H1 (cell line): ENCODE measurements around the gene BCL2A1. TPM values are rescaled to one million over a fixed set of nuclear protein-coding genes. Genes with fewer than 3 reads are reported as not detected.
A peak's percentile ranks its signal among the peaks of the same experiment; 100 is the strongest.

Experiments used
- BACH1 ChIP-seq: IDR thresholded peaks from 2 replicates; pipeline ENCODE4 v1.6.1; 2012; ENCODE audit warnings: low read length, improper control_type of control experiment
- BRCA1 ChIP-seq: IDR thresholded peaks from 2 replicates; pipeline ENCODE4 v1.6.1; 2012; ENCODE audit warnings: low read depth, low read length, improper control_type of control experiment
- CBX8 ChIP-seq: fragments of 300-800, 300-1000 bp; sonication (generic); IDR thresholded peaks from 2 replicates; pipeline ENCODE4 v1.7.1; 2016; ENCODE audit warnings: low read depth, low read length, borderline replicate concordance
- CHD2 ChIP-seq: IDR thresholded peaks from 2 replicates; pipeline ENCODE4 v1.6.1; 2012; ENCODE audit warnings: low read length, improper control_type of control experiment
- EGR1 ChIP-seq: IDR thresholded peaks from 2 replicates; pipeline ENCODE4 v1.6.1; 2011; ENCODE audit warnings: low read depth, low read length, borderline replicate concordance
- EZH2 ChIP-seq: fragments of 200-600 bp; sonication (generic); IDR thresholded peaks from 2 replicates; pipeline ENCODE4 v1.7.1; 2012; ENCODE audit warnings: low read depth, mild to moderate bottlenecking, moderate library complexity, low read length, inconsistent platforms; ENCODE audit not compliant: severe bottlenecking
- FOSL1 ChIP-seq: IDR thresholded peaks from 2 replicates; pipeline ENCODE4 v1.6.1; 2011; ENCODE audit warnings: mild to moderate bottlenecking, low read depth, low read length, moderate library complexity; ENCODE audit not compliant: insufficient read depth
- HDAC6 ChIP-seq: IDR thresholded peaks from one replicate; pipeline ENCODE4 v1.7.1; 2012; ENCODE audit warnings: low read depth, mild to moderate bottlenecking, inconsistent platforms, low read length, moderate library complexity
- JUN ChIP-seq: IDR thresholded peaks from 2 replicates; pipeline ENCODE4 v1.6.1; 2011; ENCODE audit warnings: low read depth, mild to moderate bottlenecking, improper control_type of control experiment, low read length
- JUND ChIP-seq: IDR thresholded peaks from 2 replicates; pipeline ENCODE4 v1.6.1; 2011; ENCODE audit warnings: mild to moderate bottlenecking, improper control_type of control experiment, low read length
- KDM5A ChIP-seq: fragments of 200-600 bp; IDR thresholded peaks from 2 replicates; pipeline ENCODE4 v1.7.1; 2012; ENCODE audit warnings: mild to moderate bottlenecking, low read length, inconsistent platforms, mixed read lengths
- MAFK ChIP-seq: IDR thresholded peaks from 2 replicates; pipeline ENCODE4 v1.6.1; 2012; ENCODE audit warnings: low read depth, mild to moderate bottlenecking, improper control_type of control experiment, low read length
- NRF1 ChIP-seq: IDR thresholded peaks from 2 replicates; pipeline ENCODE4 v1.6.1; 2011; ENCODE audit warnings: mild to moderate bottlenecking, low read depth, low read length, improper control_type of control experiment
- POLR2AphosphoS5 ChIP-seq: IDR thresholded peaks from 2 replicates; pipeline ENCODE4 v1.6.1; 2011; ENCODE audit warnings: low read depth, low read length
- RAD21 ChIP-seq, 2 experiments: IDR thresholded peaks in 1 of 2; conservative IDR thresholded peaks in 1 of 2; 2 replicates each; pipeline ENCODE4 v1.6.1; 2011; ENCODE audit warnings: low read depth in 2 of 2, low read length in 2 of 2, improper control_type of control experiment in 1 of 2, inconsistent platforms in 1 of 2, mild to moderate bottlenecking in 1 of 2, moderate library complexity in 1 of 2
- RBBP5 ChIP-seq: IDR thresholded peaks from 2 replicates; pipeline ENCODE4 v1.7.1; 2012; ENCODE audit warnings: low read depth, mild to moderate bottlenecking, inconsistent platforms, low read length, moderate library complexity, borderline replicate concordance
- RFX5 ChIP-seq: IDR thresholded peaks from 2 replicates; pipeline ENCODE4 v1.6.1; 2011; ENCODE audit warnings: low read depth, low read length, improper control_type of control experiment, borderline replicate concordance
- RXRA ChIP-seq: IDR thresholded peaks from 2 replicates; pipeline ENCODE4 v1.6.1; 2011; ENCODE audit warnings: low read depth, mild to moderate bottlenecking, low read length, moderate library complexity; ENCODE audit not compliant: insufficient read depth
- SAP30 ChIP-seq: fragments of 300-600 bp; sonication (generic); IDR thresholded peaks from 2 replicates; pipeline ENCODE4 v1.7.1; 2012; ENCODE audit warnings: low read length, moderate library complexity, mild to moderate bottlenecking, inconsistent platforms; ENCODE audit not compliant: insufficient read depth, insufficient replicate concordance
- SIX5 ChIP-seq: IDR thresholded peaks from 2 replicates; pipeline ENCODE4 v1.6.1; 2011; ENCODE audit warnings: mild to moderate bottlenecking, low read depth, low read length
- SRF ChIP-seq: IDR thresholded peaks from 2 replicates; pipeline ENCODE4 v1.6.1; 2011; ENCODE audit warnings: mild to moderate bottlenecking, low read depth, low read length, moderate library complexity
- TAF1 ChIP-seq: IDR thresholded peaks from 2 replicates; pipeline ENCODE4 v1.6.1; 2011; ENCODE audit warnings: mild to moderate bottlenecking, low read depth, low read length
- TBP ChIP-seq: IDR thresholded peaks from 2 replicates; pipeline ENCODE4 v1.6.1; 2011; ENCODE audit warnings: low read depth, low read length, improper control_type of control experiment
- TCF12 ChIP-seq: IDR thresholded peaks from 2 replicates; pipeline ENCODE4 v1.6.1; 2011; ENCODE audit warnings: low read depth, mild to moderate bottlenecking, low read length
- ZNF274 ChIP-seq: IDR thresholded peaks from 2 replicates; pipeline ENCODE4 v1.7.0; 2012; ENCODE audit warnings: low read length, borderline replicate concordance; ENCODE audit errors: extremely low read depth
- polyA plus RNA-seq, 7 experiments: library from polyadenylated mRNA; depleted of rRNA in 3 of 7; stranded (reverse) in 5 of 7; unstranded in 2 of 7; fragments of >200 nt in 5 of 7; fragments of 200-250 nt in 2 of 7; gene quantifications; 1 replicate in 5 of 7; 2 replicates in 1 of 7; 4 replicates in 1 of 7; pipeline versions ENCODE4 v1.2.1 to v1.2.3, GENCODE V29; 2011 to 2013; ENCODE audit warnings: missing spikeins in 2 of 7, mixed read lengths in 2 of 7
- total RNA-seq: library from RNA; stranded (reverse); fragmentation: NEBNext Ultra II Directional; extraction: Animal tissue kit (Norgen Biotek cat#: 25700); gene quantifications from 2 replicates; pipeline ENCODE4 v1.2.1, GENCODE V29; 2021

The BCL2A1 gene
- total and polyA plus RNA-seq, 2 of the 8 experiments (the other 6 are each of a cell fraction or from before 2014, with no cell fraction given), result not detected

- no peak; the same call in 1 of the 2 replicates for TF ChIP-seq RBBP5
- no peak for TF ChIP-seq CBX8
- TF ChIP-seq EZH2, result no peak
- no peak for TF ChIP-seq HDAC6
- no peak for TF ChIP-seq MAFK
- TF ChIP-seq BACH1, result no peak
- TF ChIP-seq ZNF274, result no peak
- TF ChIP-seq TAF1, result peak; percentile 98
- no peak for TF ChIP-seq FOSL1
- no peak for TF ChIP-seq JUND
- 0 out of 2 replicates have a peak, but pooled peaks have one; percentile 5 for TF ChIP-seq EGR1
- no peak for TF ChIP-seq RAD21 (IDR thresholded peaks at IDR 0.05 in 1 of 2, conservative IDR thresholded peaks at IDR 0.05 in 1 of 2; ENCODE audit: low read depth in 2 of 2, low read length in 2 of 2)
- no peak; the same call in 1 of the 2 replicates for TF ChIP-seq KDM5A
- no peak for TF ChIP-seq BRCA1
- peak; percentile 93 for TF ChIP-seq TBP
- no peak for TF ChIP-seq TCF12
- no peak for TF ChIP-seq SAP30
- TF ChIP-seq RXRA, result no peak
- TF ChIP-seq JUN, result no peak
- TF ChIP-seq NRF1, result no peak
- TF ChIP-seq CHD2, result no peak
- TF ChIP-seq RFX5, result no peak
- TF ChIP-seq SIX5, result no peak
- TF ChIP-seq POLR2AphosphoS5, result peak; percentile 100
- TF ChIP-seq SRF, result no peak
These were observed 47.4 kb downstream of the BCL2A1 start (continued) for GRCh38 chr15:79923515-79924169.
